ENCODE measurements around the gene USP26. TPM values are rescaled to one million over a fixed set of nuclear protein-coding genes. Genes with fewer than 3 reads are reported as not detected.

The USP26 gene
- not detected for total RNA-seq (ENCODE audit: unreplicated experiment)
- long read RNA-seq = 0 reads

- TF ChIP-seq, protein P1, sequence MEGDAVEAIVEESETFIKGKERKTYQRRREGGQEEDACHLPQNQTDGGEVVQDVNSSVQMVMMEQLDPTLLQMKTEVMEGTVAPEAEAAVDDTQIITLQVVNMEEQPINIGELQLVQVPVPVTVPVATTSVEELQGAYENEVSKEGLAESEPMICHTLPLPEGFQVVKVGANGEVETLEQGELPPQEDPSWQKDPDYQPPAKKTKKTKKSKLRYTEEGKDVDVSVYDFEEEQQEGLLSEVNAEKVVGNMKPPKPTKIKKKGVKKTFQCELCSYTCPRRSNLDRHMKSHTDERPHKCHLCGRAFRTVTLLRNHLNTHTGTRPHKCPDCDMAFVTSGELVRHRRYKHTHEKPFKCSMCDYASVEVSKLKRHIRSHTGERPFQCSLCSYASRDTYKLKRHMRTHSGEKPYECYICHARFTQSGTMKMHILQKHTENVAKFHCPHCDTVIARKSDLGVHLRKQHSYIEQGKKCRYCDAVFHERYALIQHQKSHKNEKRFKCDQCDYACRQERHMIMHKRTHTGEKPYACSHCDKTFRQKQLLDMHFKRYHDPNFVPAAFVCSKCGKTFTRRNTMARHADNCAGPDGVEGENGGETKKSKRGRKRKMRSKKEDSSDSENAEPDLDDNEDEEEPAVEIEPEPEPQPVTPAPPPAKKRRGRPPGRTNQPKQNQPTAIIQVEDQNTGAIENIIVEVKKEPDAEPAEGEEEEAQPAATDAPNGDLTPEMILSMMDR (IDR thresholded peaks at IDR 0.05; ENCODE audit: partially characterized antibody, unreplicated experiment) = no peak
- no peak within 1 kb of the TSS for H3K4me3 Mint-ChIP-seq (ENCODE audit: unreplicated experiment)
- no peaks in the 10 kb centered on the region for H3K27me3 Mint-ChIP-seq (ENCODE audit: unreplicated experiment)
- DNase-seq = no peak
- H3K4me1 Mint-ChIP-seq (ENCODE audit: low read depth, unreplicated experiment) = no peaks in the 10 kb centered on the region
- H3K9me3 Mint-ChIP-seq (ENCODE audit: unreplicated experiment) = no peaks in the 10 kb centered on the region
- H3K36me3 Mint-ChIP-seq (ENCODE audit: unreplicated experiment) = no peaks in the 10 kb centered on the region
- no peak within 1 kb of the TSS for H3K27ac Mint-ChIP-seq (ENCODE audit: unreplicated experiment)
Observed at GRCh38 chrX:133097031-133097430, at the start of gene USP26. Gene USP26, minus strand, starts transcription at chrX:133097109. Its CDS starts 68,889 bp downstream, at chrX:133028220.

GRCh38 chrX:133134282-133134681 lies 37.4 kb upstream of the USP26 start:
- Mint-ChIP-seq H3K4me1 (ENCODE audit: low read depth, unreplicated experiment) (no peaks in the 10 kb centered on the region), H3K4me3 (ENCODE audit: unreplicated experiment) (no peak overlapping the region)
- TF ChIP-seq, protein P1 (IDR thresholded peaks at IDR 0.05; ENCODE audit: partially characterized antibody, unreplicated experiment) = no peak

DNA sequence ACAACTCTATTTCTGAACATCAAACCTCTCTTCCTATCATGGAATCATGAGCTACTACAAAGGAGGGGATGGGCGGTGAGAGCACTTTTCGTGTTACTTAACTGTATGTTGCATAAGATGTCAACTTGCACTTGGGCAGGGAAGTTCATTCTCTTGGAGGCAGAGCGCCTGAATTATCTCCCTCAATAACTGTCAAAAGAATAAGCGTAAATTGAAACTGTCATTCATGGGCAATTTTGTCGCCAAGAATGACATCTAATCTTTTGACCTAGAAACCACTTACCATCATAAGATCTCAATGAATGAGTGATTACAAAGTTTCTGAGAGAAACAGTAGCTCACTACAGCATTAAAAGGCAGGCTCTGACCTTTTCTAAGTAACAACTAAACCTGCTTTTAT lies 23.5 kb upstream of the USP26 start:
- TF ChIP-seq, protein P1 (IDR thresholded peaks at IDR 0.05; ENCODE audit: partially characterized antibody, unreplicated experiment) = no peak
- Mint-ChIP-seq H3K9me3 (ENCODE audit: unreplicated experiment) (peaks cover 2% of the 10 kb centered on the region), H3K36me3 (ENCODE audit: unreplicated experiment) (no peaks in the 10 kb centered on the region), H3K27me3 (ENCODE audit: unreplicated experiment) (peaks cover 1% of the 10 kb centered on the region), H3K4me3 (ENCODE audit: unreplicated experiment) (no peak overlapping the region), H3K27ac (ENCODE audit: unreplicated experiment) (no peak overlapping the region), H3K4me1 (ENCODE audit: low read depth, unreplicated experiment) (peaks cover 3% of the 10 kb centered on the region)
- no peak for DNase-seq

More at GRCh38 chrX:133134282-133134681, 37.4 kb upstream of the USP26 start:
- Mint-ChIP-seq H3K27ac (ENCODE audit: unreplicated experiment) (no peak overlapping the region), H3K27me3 (ENCODE audit: unreplicated experiment) (no peaks in the 10 kb centered on the region), H3K36me3 (ENCODE audit: unreplicated experiment) (no peaks in the 10 kb centered on the region), H3K9me3 (ENCODE audit: unreplicated experiment) (peaks cover 2% of the 10 kb centered on the region)
- no peak for DNase-seq

DNA sequence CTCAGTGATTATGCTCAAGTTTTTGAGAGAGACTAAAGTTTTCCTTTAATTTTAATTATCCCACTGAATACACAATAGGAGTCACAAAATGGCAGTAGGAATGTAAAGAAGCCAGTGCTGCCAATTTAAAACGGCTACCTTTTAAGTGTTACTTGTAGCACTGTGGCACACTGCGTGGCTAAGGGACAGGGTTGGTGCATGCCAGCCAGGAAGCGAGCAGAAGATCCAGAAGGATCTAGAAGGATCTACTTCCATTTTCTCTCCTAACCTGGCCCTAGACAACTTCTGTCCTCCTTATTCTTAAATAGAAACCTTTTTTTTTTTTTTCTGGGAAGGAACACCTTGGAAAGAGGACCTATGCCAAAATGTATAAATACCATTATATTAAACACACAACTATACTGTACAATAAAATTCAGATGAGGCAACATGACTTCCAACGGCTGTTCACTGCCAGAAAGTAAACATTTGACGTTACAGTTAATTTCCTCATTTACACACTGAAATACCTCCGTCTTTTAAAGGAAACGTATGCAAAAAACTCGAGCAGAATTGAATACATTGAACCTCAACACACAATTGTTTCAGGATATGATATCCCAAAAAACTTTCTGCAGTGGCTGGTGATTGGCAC lies 2.7 kb downstream of the USP26 start:
- Mint-ChIP-seq H3K36me3 (ENCODE audit: unreplicated experiment) (no peaks in the 10 kb centered on the region), H3K4me3 (ENCODE audit: unreplicated experiment) (no peak overlapping the region), H3K9me3 (ENCODE audit: unreplicated experiment) (no peaks in the 10 kb centered on the region), H3K4me1 (ENCODE audit: low read depth, unreplicated experiment) (no peaks in the 10 kb centered on the region), H3K27ac (ENCODE audit: unreplicated experiment) (no peak overlapping the region), H3K27me3 (ENCODE audit: unreplicated experiment) (no peaks in the 10 kb centered on the region)
- no peak for DNase-seq
- TF ChIP-seq, protein P1 (IDR thresholded peaks at IDR 0.05; ENCODE audit: partially characterized antibody, unreplicated experiment) = no peak

DNA sequence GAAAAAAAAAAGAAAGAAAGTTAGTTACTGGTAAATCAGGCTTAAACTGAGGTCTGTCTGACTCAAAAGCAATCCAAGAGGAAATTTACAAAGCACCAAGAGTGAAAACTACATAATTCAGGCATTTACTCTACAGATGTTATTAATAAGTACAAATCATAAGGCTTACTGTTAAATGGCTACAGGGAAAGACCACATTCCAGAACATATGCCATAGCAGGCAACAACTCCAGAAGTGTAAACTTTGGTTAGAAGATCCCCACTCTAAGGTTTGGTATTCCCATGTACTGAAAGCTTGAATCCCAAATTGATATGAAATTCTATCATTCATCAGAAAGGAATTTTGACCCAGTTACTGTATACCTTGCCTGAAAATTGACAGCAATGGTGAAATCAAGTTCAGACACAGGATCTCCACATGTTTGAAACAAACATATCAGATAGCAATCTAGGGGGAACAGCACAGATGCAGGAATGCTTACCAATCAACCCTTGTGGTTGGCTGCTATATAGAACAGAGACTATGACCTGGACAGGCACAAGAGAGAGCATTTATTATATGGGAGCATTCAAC lies 6.6 kb downstream of the USP26 start:
- no peaks in the 10 kb centered on the region for H3K36me3 Mint-ChIP-seq (ENCODE audit: unreplicated experiment)
- TF ChIP-seq, protein P1 (IDR thresholded peaks at IDR 0.05; ENCODE audit: partially characterized antibody, unreplicated experiment) = no peak
- H3K27me3 Mint-ChIP-seq (ENCODE audit: unreplicated experiment) = no peaks in the 10 kb centered on the region
- no peak overlapping the region for H3K27ac Mint-ChIP-seq (ENCODE audit: unreplicated experiment)
- H3K4me1 Mint-ChIP-seq (ENCODE audit: low read depth, unreplicated experiment) = no peaks in the 10 kb centered on the region
- no peak overlapping the region for H3K4me3 Mint-ChIP-seq (ENCODE audit: unreplicated experiment)
- no peak for DNase-seq
- H3K9me3 Mint-ChIP-seq (ENCODE audit: unreplicated experiment) = no peaks in the 10 kb centered on the region

Measured in glutamatergic neuron (in vitro differentiated cells).